Esophagus squamous epithelium (tissue), 4 donors: ENCODE results near the gene ANKRD66.

ENCODE experiments used
- POLR2A ChIP-seq, 4 donors: fragments of 450-650 bp; IDR thresholded peaks; one replicate each; pipeline ENCODE4 v1.6.1; 2017; ENCODE audit warnings: antibody characterized with exemption in 4 of 4, mild to moderate bottlenecking in 4 of 4, moderate library complexity in 3 of 4
- TF ChIP-seq, protein P1 (sequence below), 6 experiments: fragments of 450-650 bp in 4 of 6; fragments of 200-600 bp in 2 of 6; sonication (generic) in 2 of 6; IDR thresholded peaks; one replicate each; pipeline ENCODE4 v1.5.1; 2016 to 2019; ENCODE audit warnings: antibody characterized with exemption in 6 of 6, mild to moderate bottlenecking in 4 of 6, moderate library complexity in 4 of 6

DNA sequence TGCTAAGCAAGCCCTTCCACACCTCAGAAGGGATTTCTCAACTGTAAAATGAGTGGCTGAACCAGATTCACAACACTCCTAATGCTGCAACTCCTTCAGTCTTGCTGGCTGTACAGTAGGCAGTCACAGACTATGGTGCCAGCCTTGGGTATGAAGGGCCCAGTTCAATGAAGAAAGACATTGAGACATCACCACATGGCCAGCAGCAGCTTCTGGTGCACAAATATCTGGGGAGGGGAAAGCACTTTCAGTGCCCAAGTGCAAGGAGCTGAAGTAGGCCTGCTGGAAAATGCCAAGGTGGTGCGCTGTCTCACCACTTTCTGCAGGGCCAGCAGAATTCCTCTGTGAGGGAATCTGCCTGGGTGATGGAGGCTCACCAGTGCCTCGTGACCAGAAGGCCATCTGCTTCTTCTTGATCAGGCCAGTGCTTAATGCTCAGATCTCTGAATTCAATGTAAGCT lies 13.4 kb upstream of the ANKRD66 start:
- TF ChIP-seq, protein P1, sequence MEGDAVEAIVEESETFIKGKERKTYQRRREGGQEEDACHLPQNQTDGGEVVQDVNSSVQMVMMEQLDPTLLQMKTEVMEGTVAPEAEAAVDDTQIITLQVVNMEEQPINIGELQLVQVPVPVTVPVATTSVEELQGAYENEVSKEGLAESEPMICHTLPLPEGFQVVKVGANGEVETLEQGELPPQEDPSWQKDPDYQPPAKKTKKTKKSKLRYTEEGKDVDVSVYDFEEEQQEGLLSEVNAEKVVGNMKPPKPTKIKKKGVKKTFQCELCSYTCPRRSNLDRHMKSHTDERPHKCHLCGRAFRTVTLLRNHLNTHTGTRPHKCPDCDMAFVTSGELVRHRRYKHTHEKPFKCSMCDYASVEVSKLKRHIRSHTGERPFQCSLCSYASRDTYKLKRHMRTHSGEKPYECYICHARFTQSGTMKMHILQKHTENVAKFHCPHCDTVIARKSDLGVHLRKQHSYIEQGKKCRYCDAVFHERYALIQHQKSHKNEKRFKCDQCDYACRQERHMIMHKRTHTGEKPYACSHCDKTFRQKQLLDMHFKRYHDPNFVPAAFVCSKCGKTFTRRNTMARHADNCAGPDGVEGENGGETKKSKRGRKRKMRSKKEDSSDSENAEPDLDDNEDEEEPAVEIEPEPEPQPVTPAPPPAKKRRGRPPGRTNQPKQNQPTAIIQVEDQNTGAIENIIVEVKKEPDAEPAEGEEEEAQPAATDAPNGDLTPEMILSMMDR (IDR thresholded peaks at IDR 0.05) = no peak
- no peak for TF ChIP-seq POLR2A (IDR thresholded peaks at IDR 0.05)
